ENCODE results near the gene MGRN1.

GRCh38 chr16:4695473-4696171 lies 71.0 kb downstream of the MGRN1 start:
- TF ChIP-seq CTCF (IDR thresholded peaks at IDR 0.05) (no peak), POLR2AphosphoS5 (IDR thresholded peaks at IDR 0.05; ENCODE audit: insufficient read depth in 1 of 2, low read depth in 1 of 2) (no peak), POLR2A (IDR thresholded peaks at IDR 0.05) (no peak)
